ENCODE measurements around the gene SNCB.

SNCB gene

DNA sequence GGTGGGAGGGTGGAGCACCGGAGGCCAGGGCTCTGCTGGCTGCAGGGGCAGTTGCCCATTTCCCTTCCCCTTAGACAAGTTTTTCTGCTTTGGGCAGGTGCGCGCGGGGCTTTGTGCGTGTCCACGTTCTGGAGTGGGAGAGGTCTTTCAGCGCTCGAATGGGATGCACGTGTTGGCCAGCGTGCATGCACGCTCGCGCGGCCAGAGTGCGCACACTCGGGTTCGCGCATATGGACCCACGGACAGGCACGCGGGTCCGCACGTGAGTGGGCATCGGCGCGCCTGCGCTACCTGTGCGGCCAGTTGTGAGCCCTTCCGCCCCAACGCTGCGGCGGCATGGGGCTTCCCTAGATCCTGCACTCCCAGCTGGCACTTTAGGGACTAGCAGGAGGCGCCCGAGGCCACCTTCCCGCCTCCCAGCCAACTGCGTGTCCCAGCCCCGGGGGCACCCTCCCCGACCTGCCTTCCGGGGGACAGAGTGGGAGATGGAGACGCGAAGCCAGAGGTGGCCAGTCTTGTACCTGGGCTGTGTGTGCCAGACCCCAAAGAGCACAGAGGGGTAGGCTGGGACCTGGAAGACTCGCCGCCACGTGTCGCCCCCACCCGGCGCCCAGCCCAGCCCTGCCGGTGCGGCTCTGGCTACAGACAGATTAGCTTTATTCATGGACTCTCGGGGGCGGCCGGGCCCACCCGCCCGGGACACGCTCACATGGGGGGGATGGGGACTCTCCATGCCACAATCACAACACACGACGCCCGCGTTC, 10.6 kb downstream of the SNCB start:
- no peak for DNase-seq (ENCODE audit: low read depth in 1 of 2, low spot score in 1 of 2)
- no peak overlapping the region for H3K27ac ChIP-seq (replicated peaks)
- no peak overlapping the region for H3K4me3 ChIP-seq (replicated peaks; ENCODE audit: insufficient read depth, low read length)
- peaks cover 48% of the 10 kb centered on the region for H3K27me3 ChIP-seq (ENCODE audit: insufficient read depth, poor library complexity, severe bottlenecking)
- TF ChIP-seq, protein P1, sequence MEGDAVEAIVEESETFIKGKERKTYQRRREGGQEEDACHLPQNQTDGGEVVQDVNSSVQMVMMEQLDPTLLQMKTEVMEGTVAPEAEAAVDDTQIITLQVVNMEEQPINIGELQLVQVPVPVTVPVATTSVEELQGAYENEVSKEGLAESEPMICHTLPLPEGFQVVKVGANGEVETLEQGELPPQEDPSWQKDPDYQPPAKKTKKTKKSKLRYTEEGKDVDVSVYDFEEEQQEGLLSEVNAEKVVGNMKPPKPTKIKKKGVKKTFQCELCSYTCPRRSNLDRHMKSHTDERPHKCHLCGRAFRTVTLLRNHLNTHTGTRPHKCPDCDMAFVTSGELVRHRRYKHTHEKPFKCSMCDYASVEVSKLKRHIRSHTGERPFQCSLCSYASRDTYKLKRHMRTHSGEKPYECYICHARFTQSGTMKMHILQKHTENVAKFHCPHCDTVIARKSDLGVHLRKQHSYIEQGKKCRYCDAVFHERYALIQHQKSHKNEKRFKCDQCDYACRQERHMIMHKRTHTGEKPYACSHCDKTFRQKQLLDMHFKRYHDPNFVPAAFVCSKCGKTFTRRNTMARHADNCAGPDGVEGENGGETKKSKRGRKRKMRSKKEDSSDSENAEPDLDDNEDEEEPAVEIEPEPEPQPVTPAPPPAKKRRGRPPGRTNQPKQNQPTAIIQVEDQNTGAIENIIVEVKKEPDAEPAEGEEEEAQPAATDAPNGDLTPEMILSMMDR (IDR thresholded peaks at IDR 0.05; ENCODE audit: insufficient read depth, low read length): no peak
- TF ChIP-seq, protein P2, sequence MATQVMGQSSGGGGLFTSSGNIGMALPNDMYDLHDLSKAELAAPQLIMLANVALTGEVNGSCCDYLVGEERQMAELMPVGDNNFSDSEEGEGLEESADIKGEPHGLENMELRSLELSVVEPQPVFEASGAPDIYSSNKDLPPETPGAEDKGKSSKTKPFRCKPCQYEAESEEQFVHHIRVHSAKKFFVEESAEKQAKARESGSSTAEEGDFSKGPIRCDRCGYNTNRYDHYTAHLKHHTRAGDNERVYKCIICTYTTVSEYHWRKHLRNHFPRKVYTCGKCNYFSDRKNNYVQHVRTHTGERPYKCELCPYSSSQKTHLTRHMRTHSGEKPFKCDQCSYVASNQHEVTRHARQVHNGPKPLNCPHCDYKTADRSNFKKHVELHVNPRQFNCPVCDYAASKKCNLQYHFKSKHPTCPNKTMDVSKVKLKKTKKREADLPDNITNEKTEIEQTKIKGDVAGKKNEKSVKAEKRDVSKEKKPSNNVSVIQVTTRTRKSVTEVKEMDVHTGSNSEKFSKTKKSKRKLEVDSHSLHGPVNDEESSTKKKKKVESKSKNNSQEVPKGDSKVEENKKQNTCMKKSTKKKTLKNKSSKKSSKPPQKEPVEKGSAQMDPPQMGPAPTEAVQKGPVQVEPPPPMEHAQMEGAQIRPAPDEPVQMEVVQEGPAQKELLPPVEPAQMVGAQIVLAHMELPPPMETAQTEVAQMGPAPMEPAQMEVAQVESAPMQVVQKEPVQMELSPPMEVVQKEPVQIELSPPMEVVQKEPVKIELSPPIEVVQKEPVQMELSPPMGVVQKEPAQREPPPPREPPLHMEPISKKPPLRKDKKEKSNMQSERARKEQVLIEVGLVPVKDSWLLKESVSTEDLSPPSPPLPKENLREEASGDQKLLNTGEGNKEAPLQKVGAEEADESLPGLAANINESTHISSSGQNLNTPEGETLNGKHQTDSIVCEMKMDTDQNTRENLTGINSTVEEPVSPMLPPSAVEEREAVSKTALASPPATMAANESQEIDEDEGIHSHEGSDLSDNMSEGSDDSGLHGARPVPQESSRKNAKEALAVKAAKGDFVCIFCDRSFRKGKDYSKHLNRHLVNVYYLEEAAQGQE (IDR thresholded peaks at IDR 0.05; ENCODE audit: insufficient replicate concordance, low read depth): no peak

- H3K4me3 ChIP-seq (replicated peaks; ENCODE audit: insufficient read depth, low read length): no peak overlapping the region
- peaks cover 45% of the 10 kb centered on the region for H3K27me3 ChIP-seq (ENCODE audit: insufficient read depth, poor library complexity, severe bottlenecking)
- no peak overlapping the region for H3K27ac ChIP-seq (replicated peaks)
- TF ChIP-seq, protein P1 (IDR thresholded peaks at IDR 0.05; ENCODE audit: insufficient read depth, low read length): no peak
- TF ChIP-seq POLR2AphosphoS5 (IDR thresholded peaks at IDR 0.05; ENCODE audit: low read depth) (no peak), GABPA (IDR thresholded peaks at IDR 0.05; ENCODE audit: low read depth) (no peak), SPI1 (IDR thresholded peaks at IDR 0.05; ENCODE audit: borderline replicate concordance, low read depth) (no peak)
- TF ChIP-seq, protein P2 (IDR thresholded peaks at IDR 0.05; ENCODE audit: insufficient replicate concordance, low read depth): no peak
- DNase-seq (ENCODE audit: low read depth in 1 of 2, low spot score in 1 of 2): no peak
Measured at GRCh38 chr5:176619203-176619568, 11.1 kb downstream of the SNCB start.

GRCh38 chr5:176618783-176619182, 11.6 kb downstream of the SNCB start:
- no peak for DNase-seq (ENCODE audit: low read depth in 1 of 2, low spot score in 1 of 2)
- Histone ChIP-seq H3K4me3 (replicated peaks; ENCODE audit: insufficient read depth, low read length) (no peak overlapping the region), H3K27ac (replicated peaks) (no peak overlapping the region), H3K27me3 (ENCODE audit: insufficient read depth, poor library complexity, severe bottlenecking) (peaks cover 41% of the 10 kb centered on the region)
- TF ChIP-seq, protein P2 (IDR thresholded peaks at IDR 0.05; ENCODE audit: insufficient replicate concordance, low read depth): no peak
- TF ChIP-seq GABPA (IDR thresholded peaks at IDR 0.05; ENCODE audit: low read depth) (no peak), POLR2AphosphoS5 (IDR thresholded peaks at IDR 0.05; ENCODE audit: low read depth) (no peak), SPI1 (IDR thresholded peaks at IDR 0.05; ENCODE audit: borderline replicate concordance, low read depth) (no peak)
- TF ChIP-seq, protein P1 (IDR thresholded peaks at IDR 0.05; ENCODE audit: insufficient read depth, low read length): no peak
